ENCODE measurements around the gene RNU6-9. TPM values are rescaled to one million over a fixed set of nuclear protein-coding genes. Genes with fewer than 3 reads are reported as not detected.
A peak's percentile ranks its signal among the peaks of the same experiment; 100 is the strongest.

RNU6-9 gene
- total RNA-seq, 3 donors from 2014 or later: not detected

GRCh38 chr19:924553-925086 lies 31.3 kb downstream of the RNU6-9 start:
- no peaks in the 10 kb centered on the region for H3K36me3 Mint-ChIP-seq (ENCODE audit: insufficient read depth)
- no peak for DNase-seq
- peak overlapping the region; percentile 75 for H3K4me3 Mint-ChIP-seq
- no peak for ATAC-seq
- H3K4me1 Mint-ChIP-seq (ENCODE audit: low read depth): peaks cover 20% of the 10 kb centered on the region
- H3K9me3 Mint-ChIP-seq: no peaks in the 10 kb centered on the region
- peaks cover 2% of the 10 kb centered on the region for H3K27me3 Mint-ChIP-seq (ENCODE audit: low read depth)

GRCh38 chr19:925087-925525 lies 31.8 kb downstream of the RNU6-9 start:
- no peak for DNase-seq
- Mint-ChIP-seq H3K27me3 (ENCODE audit: low read depth) (peaks cover 2% of the 10 kb centered on the region), H3K36me3 (ENCODE audit: insufficient read depth) (no peaks in the 10 kb centered on the region), H3K4me1 (ENCODE audit: low read depth) (peaks cover 20% of the 10 kb centered on the region), H3K9me3 (no peaks in the 10 kb centered on the region), H3K4me3 (peak overlapping the region; percentile 75)
- ATAC-seq: peak; percentile 58 to 68

GRCh38 chr19:925526-926322 lies 32.4 kb downstream of the RNU6-9 start, which contains the start of gene ARID3A:
Gene ARID3A, plus strand, starts transcription at chr19:926035. Its CDS starts 3,494 bp downstream, at chr19:929529.
- H3K4me3 Mint-ChIP-seq: peak within 1 kb of the TSS; percentile 78
- H3K4me1 Mint-ChIP-seq (ENCODE audit: low read depth): peaks cover 18% of the 10 kb centered on the region
- no peaks in the 10 kb centered on the region for H3K36me3 Mint-ChIP-seq (ENCODE audit: insufficient read depth)

GRCh38 chr19:926323-926588 lies 33.0 kb downstream of the RNU6-9 start:
- ATAC-seq: no peak

More at GRCh38 chr19:925526-926322, 32.4 kb downstream of the RNU6-9 start, which contains the start of gene ARID3A:
- peaks cover 1% of the 10 kb centered on the region for H3K27me3 Mint-ChIP-seq (ENCODE audit: low read depth)
- DNase-seq: peak; percentile 69
- ATAC-seq: peak; percentile 74 to 76
- no peaks in the 10 kb centered on the region for H3K9me3 Mint-ChIP-seq

GRCh38 chr19:926589-927350 lies 33.5 kb downstream of the RNU6-9 start:
- no peaks in the 10 kb centered on the region for H3K9me3 Mint-ChIP-seq
- H3K36me3 Mint-ChIP-seq (ENCODE audit: insufficient read depth): no peaks in the 10 kb centered on the region
- no peaks in the 10 kb centered on the region for H3K27me3 Mint-ChIP-seq (ENCODE audit: low read depth)
- DNase-seq (peak; percentile 29), ATAC-seq (no peak)
- peak overlapping the region; percentile 78 for H3K4me3 Mint-ChIP-seq
- H3K4me1 Mint-ChIP-seq (ENCODE audit: low read depth): peaks cover 14% of the 10 kb centered on the region

More at GRCh38 chr19:926323-926588, 33.0 kb downstream of the RNU6-9 start:
- peak overlapping the region; percentile 71 for H3K4me3 Mint-ChIP-seq
- DNase-seq: no peak
- H3K36me3 Mint-ChIP-seq (ENCODE audit: insufficient read depth): no peaks in the 10 kb centered on the region
- no peaks in the 10 kb centered on the region for H3K27me3 Mint-ChIP-seq (ENCODE audit: low read depth)
- peaks cover 18% of the 10 kb centered on the region for H3K4me1 Mint-ChIP-seq (ENCODE audit: low read depth)
- no peaks in the 10 kb centered on the region for H3K9me3 Mint-ChIP-seq

- peak overlapping the region; percentile 37 for H3K4me3 Mint-ChIP-seq
Measured at GRCh38 chr19:927351-927779, 34.1 kb downstream of the RNU6-9 start.

GRCh38 chr19:927780-928401 lies 34.6 kb downstream of the RNU6-9 start:
- no peak for DNase-seq

More at GRCh38 chr19:927351-927779, 34.1 kb downstream of the RNU6-9 start:
- Mint-ChIP-seq H3K9me3 (no peaks in the 10 kb centered on the region), H3K27me3 (ENCODE audit: low read depth) (no peaks in the 10 kb centered on the region), H3K4me1 (ENCODE audit: low read depth) (peaks cover 16% of the 10 kb centered on the region), H3K36me3 (ENCODE audit: insufficient read depth) (no peaks in the 10 kb centered on the region)
- DNase-seq (no peak), ATAC-seq (no peak)

GRCh38 chr19:928471-929202 lies 35.4 kb downstream of the RNU6-9 start:
- Mint-ChIP-seq H3K4me1 (ENCODE audit: low read depth) (peaks cover 19% of the 10 kb centered on the region), H3K27me3 (ENCODE audit: low read depth) (no peaks in the 10 kb centered on the region), H3K4me3 (no peak overlapping the region), H3K36me3 (ENCODE audit: insufficient read depth) (no peaks in the 10 kb centered on the region), H3K9me3 (no peaks in the 10 kb centered on the region)
- ATAC-seq (no peak), DNase-seq (no peak)

More at GRCh38 chr19:927780-928401, 34.6 kb downstream of the RNU6-9 start:
- H3K27me3 Mint-ChIP-seq (ENCODE audit: low read depth): no peaks in the 10 kb centered on the region
- H3K36me3 Mint-ChIP-seq (ENCODE audit: insufficient read depth): no peaks in the 10 kb centered on the region
- no peak for ATAC-seq
- peak overlapping the region; percentile 37 for H3K4me3 Mint-ChIP-seq
- H3K9me3 Mint-ChIP-seq: no peaks in the 10 kb centered on the region
- H3K4me1 Mint-ChIP-seq (ENCODE audit: low read depth): peaks cover 19% of the 10 kb centered on the region

- H3K9me3 Mint-ChIP-seq: no peaks in the 10 kb centered on the region
- H3K4me1 Mint-ChIP-seq (ENCODE audit: low read depth): peaks cover 19% of the 10 kb centered on the region
- DNase-seq (no peak), ATAC-seq (no peak)
- no peaks in the 10 kb centered on the region for H3K36me3 Mint-ChIP-seq (ENCODE audit: insufficient read depth)
- no peak overlapping the region for H3K4me3 Mint-ChIP-seq
- no peaks in the 10 kb centered on the region for H3K27me3 Mint-ChIP-seq (ENCODE audit: low read depth)
Measured at GRCh38 chr19:929203-929890, 36.1 kb downstream of the RNU6-9 start.

- H3K4me1 Mint-ChIP-seq (ENCODE audit: low read depth): peaks cover 17% of the 10 kb centered on the region
- no peaks in the 10 kb centered on the region for H3K9me3 Mint-ChIP-seq
- no peaks in the 10 kb centered on the region for H3K36me3 Mint-ChIP-seq (ENCODE audit: insufficient read depth)
- no peak for DNase-seq
- no peaks in the 10 kb centered on the region for H3K27me3 Mint-ChIP-seq (ENCODE audit: low read depth)
- no peak for ATAC-seq
- no peak overlapping the region for H3K4me3 Mint-ChIP-seq
Measured at GRCh38 chr19:929891-930258, 36.6 kb downstream of the RNU6-9 start.

- Mint-ChIP-seq H3K36me3 (ENCODE audit: insufficient read depth) (no peaks in the 10 kb centered on the region), H3K9me3 (no peaks in the 10 kb centered on the region), H3K27me3 (ENCODE audit: low read depth) (no peaks in the 10 kb centered on the region), H3K4me3 (no peak overlapping the region), H3K4me1 (ENCODE audit: low read depth) (peaks cover 16% of the 10 kb centered on the region)
- DNase-seq (no peak), ATAC-seq (peak; percentile 9 to 27)
Measured at GRCh38 chr19:931860-932647, 38.8 kb downstream of the RNU6-9 start.

GRCh38 chr19:932648-933552 lies 39.6 kb downstream of the RNU6-9 start:
- ATAC-seq (peak; percentile 51 to 62), DNase-seq (peak; percentile 31)
- H3K27me3 Mint-ChIP-seq (ENCODE audit: low read depth): no peaks in the 10 kb centered on the region
- no peaks in the 10 kb centered on the region for H3K9me3 Mint-ChIP-seq
- no peaks in the 10 kb centered on the region for H3K36me3 Mint-ChIP-seq (ENCODE audit: insufficient read depth)
- peak overlapping the region; percentile 67 for H3K4me3 Mint-ChIP-seq
- peaks cover 20% of the 10 kb centered on the region for H3K4me1 Mint-ChIP-seq (ENCODE audit: low read depth)
